Calu3 (cell line): ENCODE results near the gene GPBP1L1. TPM values are rescaled to one million over a fixed set of nuclear protein-coding genes. Genes with fewer than 3 reads are reported as not detected.

Source experiments
- BruUV-seq: library from RNA; stranded (reverse); fragments of 400-500 nt; replicated peaks from 2 replicates; lab custom pipeline; 2021; lab: Mats Ljungman, UMichigan
- CTCF ChIA-PET: fragments of 300-600 bp; sonication (Branson Sonifier 250); formaldehyde crosslinking; loops from one replicate; lab custom pipeline; 2022; ENCODE audit warnings: antibody characterized with exemption; lab: Charles Lee
- DNase-seq: peaks from one replicate; pipeline ENCODE4 v3.0.0; 2022
- H3K27ac Mint-ChIP-seq: one replicate; pipeline ENCODE4 v1.8.0; 2022; ENCODE audit warnings: mixed read lengths; ENCODE audit not compliant: unreplicated experiment
- H3K27me3 Mint-ChIP-seq: one replicate; pipeline ENCODE4 v1.8.0; 2022; ENCODE audit warnings: mixed read lengths; ENCODE audit not compliant: unreplicated experiment
- H3K36me3 Mint-ChIP-seq: one replicate; pipeline ENCODE4 v1.8.0; 2022; ENCODE audit warnings: mild to moderate bottlenecking, moderate library complexity, mixed read lengths; ENCODE audit not compliant: insufficient read depth, unreplicated experiment
- H3K4me1 Mint-ChIP-seq: one replicate; pipeline ENCODE4 v1.8.0; 2022; ENCODE audit warnings: mild to moderate bottlenecking, low read depth, mixed read lengths; ENCODE audit not compliant: unreplicated experiment
- H3K4me3 Mint-ChIP-seq: one replicate; pipeline ENCODE4 v1.8.0; 2022; ENCODE audit warnings: mild to moderate bottlenecking, low read depth, moderate library complexity, mixed read lengths; ENCODE audit not compliant: unreplicated experiment
- H3K9me3 Mint-ChIP-seq: one replicate; pipeline ENCODE4 v1.8.0; 2022; ENCODE audit warnings: low read depth, mixed read lengths; ENCODE audit not compliant: unreplicated experiment
- intact Hi-C: fragments of 100-400 bp; cut with micrococcal nuclease; formaldehyde crosslinking; loops from one replicate; pipeline ENCODE4 v1.10.0; 2022; ENCODE audit not compliant: unreplicated experiment
- total RNA-seq: library from RNA; stranded (reverse); gene quantifications from 2 replicates; pipeline ENCODE4 v1.2.3, GENCODE V29; 2022
- TF ChIP-seq, protein P1 (sequence below): fragments of 200-600 bp; IDR thresholded peaks from one replicate; pipeline ENCODE4 v1.8.0; 2022; ENCODE audit warnings: antibody characterized with exemption; ENCODE audit not compliant: unreplicated experiment

The GPBP1L1 gene
- total RNA-seq, 1 experiment from 2014 or later = 117 TPM

DNA sequence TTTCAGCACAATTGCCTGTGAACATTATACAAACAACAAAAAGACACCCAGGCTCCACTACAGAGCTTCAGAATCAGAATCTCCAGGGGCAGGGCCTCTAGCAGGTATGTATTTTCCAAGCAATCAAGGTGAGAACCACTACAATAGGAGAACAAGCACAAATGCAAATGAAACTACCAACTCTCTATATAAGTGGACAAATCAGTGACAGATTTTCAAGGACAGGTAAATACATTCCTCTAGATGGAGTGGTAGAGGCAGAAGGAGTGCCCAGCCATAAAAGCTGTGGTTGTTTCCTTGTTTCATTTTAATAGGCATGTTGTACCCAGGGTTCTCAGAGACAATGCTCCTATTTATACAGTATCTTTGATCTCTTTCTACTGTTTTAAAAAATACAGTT is 42.4 kb downstream of the GPBP1L1 start:
- Mint-ChIP-seq H3K4me3 (no peak overlapping the region), H3K9me3 (no peaks in the 10 kb centered on the region), H3K4me1 (peaks cover 20% of the 10 kb centered on the region), H3K27me3 (no peaks in the 10 kb centered on the region), H3K36me3 (peaks cover 43% of the 10 kb centered on the region), H3K27ac (no peak overlapping the region)
- intact Hi-C loops = loop anchor here (1.0 kb wide), 1 partner anchor 237 kb away; no protein-coding TSS in a partner anchor
- peak; percentile 26 for DNase-seq
- BruUV-seq = no TSS peak
- CTCF ChIA-PET = interaction anchor here (0.6 to 1.5 kb wide), 4 partner anchors 12 to 327 kb away, joined by 3 to 7 read pairs (median 4); no protein-coding TSS in a partner anchor
- TF ChIP-seq, protein P1, sequence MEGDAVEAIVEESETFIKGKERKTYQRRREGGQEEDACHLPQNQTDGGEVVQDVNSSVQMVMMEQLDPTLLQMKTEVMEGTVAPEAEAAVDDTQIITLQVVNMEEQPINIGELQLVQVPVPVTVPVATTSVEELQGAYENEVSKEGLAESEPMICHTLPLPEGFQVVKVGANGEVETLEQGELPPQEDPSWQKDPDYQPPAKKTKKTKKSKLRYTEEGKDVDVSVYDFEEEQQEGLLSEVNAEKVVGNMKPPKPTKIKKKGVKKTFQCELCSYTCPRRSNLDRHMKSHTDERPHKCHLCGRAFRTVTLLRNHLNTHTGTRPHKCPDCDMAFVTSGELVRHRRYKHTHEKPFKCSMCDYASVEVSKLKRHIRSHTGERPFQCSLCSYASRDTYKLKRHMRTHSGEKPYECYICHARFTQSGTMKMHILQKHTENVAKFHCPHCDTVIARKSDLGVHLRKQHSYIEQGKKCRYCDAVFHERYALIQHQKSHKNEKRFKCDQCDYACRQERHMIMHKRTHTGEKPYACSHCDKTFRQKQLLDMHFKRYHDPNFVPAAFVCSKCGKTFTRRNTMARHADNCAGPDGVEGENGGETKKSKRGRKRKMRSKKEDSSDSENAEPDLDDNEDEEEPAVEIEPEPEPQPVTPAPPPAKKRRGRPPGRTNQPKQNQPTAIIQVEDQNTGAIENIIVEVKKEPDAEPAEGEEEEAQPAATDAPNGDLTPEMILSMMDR = no peak

DNA sequence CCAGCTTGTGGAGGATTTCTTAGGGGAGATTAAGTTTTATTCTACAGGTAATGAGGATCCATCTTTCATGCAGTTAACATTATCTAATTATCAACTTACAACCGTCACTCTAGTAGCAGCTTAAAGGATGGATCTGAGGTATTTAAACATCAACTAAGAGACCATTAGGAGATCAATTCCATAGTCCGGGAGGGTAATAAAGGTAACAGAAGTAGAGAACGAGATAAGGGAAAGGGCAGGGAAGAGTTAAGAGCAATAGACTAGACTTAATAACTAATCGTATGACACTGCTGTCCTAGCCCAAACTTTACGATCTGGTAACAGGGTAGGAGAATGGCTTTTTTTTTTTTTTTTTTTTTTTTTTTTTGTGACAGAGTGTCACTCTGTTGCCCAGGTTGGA is 43.0 kb downstream of the GPBP1L1 start:
- H3K27me3 Mint-ChIP-seq = no peaks in the 10 kb centered on the region
- H3K27ac Mint-ChIP-seq = peak overlapping the region; percentile 62
- peaks cover 20% of the 10 kb centered on the region for H3K4me1 Mint-ChIP-seq
- peaks cover 38% of the 10 kb centered on the region for H3K36me3 Mint-ChIP-seq
- intact Hi-C loops = no loop called here
- no TSS peak for BruUV-seq
- DNase-seq = no peak
- CTCF ChIA-PET = interaction anchor here (0.6 to 1.2 kb wide), 2 partner anchors 36 to 844 kb away, joined by 3 read pairs; no protein-coding TSS in a partner anchor
- TF ChIP-seq, protein P1 = no peak
- no peak overlapping the region for H3K4me3 Mint-ChIP-seq
- H3K9me3 Mint-ChIP-seq = no peaks in the 10 kb centered on the region

- peaks cover 14% of the 10 kb centered on the region for H3K4me1 Mint-ChIP-seq
- intact Hi-C loops = no loop called here
- CTCF ChIA-PET = no interaction called here
These were observed 46.0 kb downstream of the GPBP1L1 start for GRCh38 chr1:45640293-45640692.

GRCh38 chr1:45635211-45635610 is 51.1 kb downstream of the GPBP1L1 start:
- Mint-ChIP-seq H3K27ac (no peak overlapping the region), H3K36me3 (peaks cover 26% of the 10 kb centered on the region), H3K4me3 (no peak overlapping the region), H3K4me1 (no peaks in the 10 kb centered on the region), H3K27me3 (no peaks in the 10 kb centered on the region), H3K9me3 (no peaks in the 10 kb centered on the region)
- intact Hi-C loops = no loop called here
- CTCF ChIA-PET = no interaction called here
- TF ChIP-seq, protein P1 = no peak
- DNase-seq = no peak
- no TSS peak for BruUV-seq

More at GRCh38 chr1:45640293-45640692, 46.0 kb downstream of the GPBP1L1 start:
- Mint-ChIP-seq H3K4me3 (no peak overlapping the region), H3K9me3 (no peaks in the 10 kb centered on the region), H3K27me3 (no peaks in the 10 kb centered on the region), H3K36me3 (peaks cover 22% of the 10 kb centered on the region), H3K27ac (no peak overlapping the region)
- TF ChIP-seq, protein P1 = no peak
- no peak for DNase-seq
- BruUV-seq = no TSS peak
